ENCODE data around the gene EBP. TPM values are rescaled to one million over a fixed set of nuclear protein-coding genes. Genes with fewer than 3 reads are reported as not detected.

Gene EBP
- total and polyA plus RNA-seq, 10 donors: 25.1 to 62.3 (median 33.9) TPM

GRCh38 chrX:48558271-48558670 is 36.7 kb downstream of the EBP start:
- peak overlapping the region in 1 of 8 donors; percentile 28 for H3K27ac ChIP-seq
- H3K36me3 ChIP-seq: peaks cover 0 to 94% (median 29%) of the 10 kb centered on the region in 6 donors
- H3K4me3 ChIP-seq: no peak overlapping the region
- H3K4me1 ChIP-seq: no peaks in the 10 kb centered on the region
- TF ChIP-seq CTCF (IDR thresholded peaks at IDR 0.05 in 8 of 11, conservative IDR thresholded peaks at IDR 0.05 in 3 of 11): no peak
- TF ChIP-seq POLR2A (IDR thresholded peaks at IDR 0.05): no peak
- TF ChIP-seq POLR2AphosphoS5 (IDR thresholded peaks at IDR 0.05): no peak
- intact Hi-C loops (cut with DNase I; ENCODE audit: low total_unique reads): no loop called here
- no peaks in the 10 kb centered on the region for H3K27me3 ChIP-seq (replicated peaks in 1 of 7)
- DNase-seq: no peak
- WGBS, 5 donors: 70 to 96% (median 75%) methylated on average over 4 of the region's 4 CpGs
- H3K9me3 ChIP-seq: no peaks in the 10 kb centered on the region

- peaks cover 0 to 93% (median 29%) of the 10 kb centered on the region in 6 donors for H3K36me3 ChIP-seq
Measured at GRCh38 chrX:48559636-48560035, 38.0 kb downstream of the EBP start.

GRCh38 chrX:48560056-48560455 is 38.4 kb downstream of the EBP start:
- Histone ChIP-seq H3K27me3 (replicated peaks in 1 of 7) (no peaks in the 10 kb centered on the region), H3K36me3 (peaks cover 0 to 89% (median 29%) of the 10 kb centered on the region in 6 donors), H3K9me3 (no peaks in the 10 kb centered on the region), H3K27ac (no peak overlapping the region), H3K4me3 (no peak overlapping the region), H3K4me1 (no peaks in the 10 kb centered on the region)
- 90 to 97% (median 95%) methylated on average over 5 to 14 of the region's 14 CpGs for WGBS, 5 donors
- intact Hi-C loops (cut with DNase I; ENCODE audit: low total_unique reads): no loop called here
- DNase-seq: no peak
- no peak for TF ChIP-seq POLR2A (IDR thresholded peaks at IDR 0.05)
- no peak for TF ChIP-seq POLR2AphosphoS5 (IDR thresholded peaks at IDR 0.05)

More at GRCh38 chrX:48559636-48560035, 38.0 kb downstream of the EBP start:
- Histone ChIP-seq H3K4me3 (no peak overlapping the region), H3K27ac (no peak overlapping the region), H3K27me3 (replicated peaks in 1 of 7) (no peaks in the 10 kb centered on the region), H3K4me1 (no peaks in the 10 kb centered on the region), H3K9me3 (no peaks in the 10 kb centered on the region)
- no peak for DNase-seq
- 94 to 97% (median 97%) methylated on average over 21 to 24 of the region's 24 CpGs for WGBS, 5 donors
- intact Hi-C loops (cut with DNase I; ENCODE audit: low total_unique reads): no loop called here
- no peak for TF ChIP-seq POLR2A (IDR thresholded peaks at IDR 0.05)
- no peak for TF ChIP-seq POLR2AphosphoS5 (IDR thresholded peaks at IDR 0.05)
- TF ChIP-seq CTCF (IDR thresholded peaks at IDR 0.05 in 8 of 11, conservative IDR thresholded peaks at IDR 0.05 in 3 of 11): no peak

- TF ChIP-seq CTCF (IDR thresholded peaks at IDR 0.05 in 8 of 11, conservative IDR thresholded peaks at IDR 0.05 in 3 of 11) (no peak), POLR2AphosphoS5 (IDR thresholded peaks at IDR 0.05) (peak in 1 of 3 donors; percentile 12), POLR2A (IDR thresholded peaks at IDR 0.05) (no peak)
- Histone ChIP-seq H3K27ac (no peak overlapping the region), H3K4me1 (no peaks in the 10 kb centered on the region), H3K9me3 (no peaks in the 10 kb centered on the region), H3K36me3 (peaks cover 0 to 83% (median 27%) of the 10 kb centered on the region in 6 donors), H3K27me3 (replicated peaks in 1 of 7) (no peaks in the 10 kb centered on the region), H3K4me3 (no peak overlapping the region)
- intact Hi-C loops (cut with DNase I; ENCODE audit: low total_unique reads): no loop called here
- 94 to 97% (median 94%) methylated on average over 12 of the region's 12 CpGs; no CpG with 5 or more reads in 1 of the 5 donors for WGBS, 5 donors
- no peak for DNase-seq
Measured at GRCh38 chrX:48560681-48561080, 39.1 kb downstream of the EBP start.

Data from spleen (tissue), 11 donors.